Body of pancreas (tissue), 4 donors: ENCODE data around the gene SLC9A2.

Experiments
- POLR2A ChIP-seq, 3 donors: fragments of 450-650 bp; IDR thresholded peaks; one replicate each; pipeline ENCODE4 v1.6.1; 2016; ENCODE audit warnings: antibody characterized with exemption in 3 of 3, mild to moderate bottlenecking in 2 of 3
- TF ChIP-seq, protein P1 (sequence below), 7 experiments: fragments of 450-650 bp in 4 of 7; fragments of 200-600 bp in 3 of 7; sonication (generic) in 3 of 7; IDR thresholded peaks; one replicate each; pipeline ENCODE4 v1.5.1; 2016 to 2019; ENCODE audit warnings: antibody characterized with exemption in 7 of 7

GRCh38 chr2:102630458-102630857 lies 11.1 kb downstream of the SLC9A2 start:
- TF ChIP-seq POLR2A (IDR thresholded peaks at IDR 0.05), result no peak
- TF ChIP-seq, protein P1, sequence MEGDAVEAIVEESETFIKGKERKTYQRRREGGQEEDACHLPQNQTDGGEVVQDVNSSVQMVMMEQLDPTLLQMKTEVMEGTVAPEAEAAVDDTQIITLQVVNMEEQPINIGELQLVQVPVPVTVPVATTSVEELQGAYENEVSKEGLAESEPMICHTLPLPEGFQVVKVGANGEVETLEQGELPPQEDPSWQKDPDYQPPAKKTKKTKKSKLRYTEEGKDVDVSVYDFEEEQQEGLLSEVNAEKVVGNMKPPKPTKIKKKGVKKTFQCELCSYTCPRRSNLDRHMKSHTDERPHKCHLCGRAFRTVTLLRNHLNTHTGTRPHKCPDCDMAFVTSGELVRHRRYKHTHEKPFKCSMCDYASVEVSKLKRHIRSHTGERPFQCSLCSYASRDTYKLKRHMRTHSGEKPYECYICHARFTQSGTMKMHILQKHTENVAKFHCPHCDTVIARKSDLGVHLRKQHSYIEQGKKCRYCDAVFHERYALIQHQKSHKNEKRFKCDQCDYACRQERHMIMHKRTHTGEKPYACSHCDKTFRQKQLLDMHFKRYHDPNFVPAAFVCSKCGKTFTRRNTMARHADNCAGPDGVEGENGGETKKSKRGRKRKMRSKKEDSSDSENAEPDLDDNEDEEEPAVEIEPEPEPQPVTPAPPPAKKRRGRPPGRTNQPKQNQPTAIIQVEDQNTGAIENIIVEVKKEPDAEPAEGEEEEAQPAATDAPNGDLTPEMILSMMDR (IDR thresholded peaks at IDR 0.05), result no peak
